DMS53 treated with DMSO at 0.1 percent for 48 hours (cell line): Measurements from ENCODE around the gene NDST1.

Experiments used
- DNase-seq: peaks from one replicate; lab custom pipeline; 2025; ENCODE audit not compliant: unreplicated experiment; lab: John Stamatoyannopoulos, UW

The NDST1 gene

DNA sequence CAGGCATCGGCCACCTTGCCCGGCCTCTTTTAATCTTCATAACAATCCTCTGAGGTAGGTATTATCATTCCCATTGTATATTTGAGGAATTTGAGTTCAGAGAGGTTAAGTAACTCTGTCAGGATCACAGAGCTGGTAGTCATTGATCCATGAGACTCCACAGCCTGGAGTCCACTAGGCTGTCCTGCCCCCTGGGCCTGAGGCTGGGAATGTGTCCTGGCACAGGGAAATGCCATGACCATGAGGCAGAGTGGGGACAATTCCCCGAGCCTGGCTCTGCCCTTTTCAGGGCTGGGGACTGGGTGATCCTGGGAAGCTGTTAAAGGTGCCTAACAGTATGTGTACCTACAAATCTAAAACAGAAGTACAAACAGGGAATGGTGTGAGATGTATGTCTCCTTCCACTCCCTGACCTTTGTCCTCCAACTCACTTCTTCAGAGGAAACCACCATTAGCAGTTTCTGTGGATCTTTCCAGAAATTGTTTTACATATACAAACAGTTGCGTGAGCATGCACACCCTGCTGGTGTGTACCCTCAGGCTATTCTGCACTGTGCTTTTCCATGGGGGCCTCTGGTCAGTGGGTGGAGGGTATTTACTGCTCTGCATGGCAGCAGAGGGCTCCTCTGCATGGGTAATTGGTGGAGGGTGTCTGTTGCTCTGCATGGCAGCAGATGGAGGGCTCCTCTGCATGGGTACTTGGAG is 53.8 kb downstream of the NDST1 start:
- no peak for DNase-seq

DNA sequence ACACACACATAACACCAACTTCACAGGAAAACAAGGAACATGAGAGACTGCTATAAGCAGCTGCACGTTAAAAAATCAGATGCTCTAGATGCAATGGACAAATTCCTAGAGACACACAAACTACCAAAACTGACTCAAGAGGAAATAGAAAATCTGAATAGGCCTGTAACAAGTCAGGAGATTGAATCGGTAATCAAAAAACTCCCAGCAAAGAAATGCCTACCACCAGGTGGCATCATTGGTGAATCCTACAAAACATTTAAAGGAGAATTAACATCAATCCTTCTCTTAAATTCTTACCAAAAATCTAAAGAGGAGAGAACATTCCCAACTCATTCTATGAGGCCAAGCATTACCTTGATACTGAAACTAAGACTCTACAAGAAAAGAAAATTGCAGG is 54.9 kb downstream of the NDST1 start:
- DNase-seq, result peak; percentile 40

GRCh38 chr5:150565868-150566267 is 57.9 kb downstream of the NDST1 start:
- DNase-seq, result no peak

DNA sequence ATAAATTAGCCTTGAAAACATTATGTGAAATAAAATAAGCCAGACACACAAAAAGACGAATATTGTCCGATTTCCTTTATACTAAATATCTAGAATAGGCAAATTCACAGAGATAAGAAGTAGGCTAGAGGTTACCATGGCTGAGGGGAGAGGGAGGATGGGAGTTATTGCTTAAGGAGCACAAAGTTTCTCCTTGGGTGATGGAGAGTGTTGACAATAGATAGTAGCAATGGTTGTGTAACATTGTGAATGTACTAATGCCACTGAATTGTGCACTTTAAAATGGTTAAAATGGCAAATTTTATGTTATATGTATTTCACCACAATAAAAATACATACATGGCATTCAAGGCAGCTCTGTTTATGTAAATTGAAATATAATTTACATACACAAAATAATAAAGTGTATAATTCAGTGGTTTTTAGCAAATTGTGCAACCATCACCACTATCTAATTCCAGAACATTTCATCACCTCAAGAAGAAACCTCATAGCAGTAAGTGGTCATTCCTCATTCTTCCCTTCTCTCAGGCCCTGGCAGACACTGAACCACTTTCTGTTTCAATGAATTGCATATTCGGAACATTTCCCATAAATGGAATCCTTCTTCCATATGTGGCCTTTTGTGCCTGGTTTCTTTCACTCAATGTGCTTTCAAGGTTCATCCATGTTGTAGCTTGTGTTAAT is 59.2 kb downstream of the NDST1 start:
- DNase-seq, result no peak

DNA sequence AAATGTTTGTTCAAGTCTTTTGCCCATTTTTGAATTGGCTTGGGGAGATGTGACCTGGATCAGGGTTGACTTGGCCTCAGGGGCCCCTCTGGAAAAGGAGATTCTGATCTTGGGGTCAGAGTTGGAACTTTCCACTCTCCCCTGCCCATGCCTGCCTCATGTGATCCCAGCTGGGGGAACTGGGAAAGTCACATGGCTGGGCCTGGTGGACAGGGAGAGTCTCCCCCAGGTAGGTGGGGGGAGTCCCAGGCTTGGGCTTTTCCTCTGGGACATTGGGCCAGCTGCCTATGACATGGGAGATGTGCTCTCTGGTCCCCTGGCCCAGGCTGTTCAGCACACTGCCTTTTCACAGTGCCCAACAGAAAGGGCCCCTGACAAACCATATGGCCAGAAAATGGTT is 60.7 kb downstream of the NDST1 start:
- no peak for DNase-seq

DNA sequence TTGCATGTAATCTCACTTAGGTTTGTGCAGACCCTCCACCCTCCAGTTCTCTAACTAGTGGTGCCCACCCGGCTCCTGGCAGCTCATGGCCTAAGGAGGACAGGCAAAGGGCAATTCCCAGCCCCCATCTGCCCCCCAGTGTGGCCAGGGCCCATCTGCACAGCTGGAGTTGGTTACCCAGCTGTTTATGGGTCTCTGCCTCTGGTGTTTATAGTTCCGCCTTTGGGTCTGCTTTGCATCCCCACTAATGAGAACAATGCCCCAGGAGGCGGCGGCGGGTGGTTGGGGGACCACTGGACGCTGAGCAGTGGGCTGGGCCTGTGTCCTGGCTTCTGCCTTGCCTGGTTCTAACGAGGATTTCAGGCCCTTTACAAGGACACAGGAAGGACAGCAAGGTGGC is 62.4 kb downstream of the NDST1 start:
- DNase-seq, result no peak

- DNase-seq, result no peak
These were observed 63.9 kb downstream of the NDST1 start for GRCh38 chr5:150571836-150572235.

- DNase-seq, result no peak
These were observed 65.3 kb downstream of the NDST1 start for GRCh38 chr5:150573216-150573615.

GRCh38 chr5:150573867-150574817 is 66.2 kb downstream of the NDST1 start:
- DNase-seq, result no peak

GRCh38 chr5:150574818-150575547 is 67.1 kb downstream of the NDST1 start:
- DNase-seq, result no peak

DNA sequence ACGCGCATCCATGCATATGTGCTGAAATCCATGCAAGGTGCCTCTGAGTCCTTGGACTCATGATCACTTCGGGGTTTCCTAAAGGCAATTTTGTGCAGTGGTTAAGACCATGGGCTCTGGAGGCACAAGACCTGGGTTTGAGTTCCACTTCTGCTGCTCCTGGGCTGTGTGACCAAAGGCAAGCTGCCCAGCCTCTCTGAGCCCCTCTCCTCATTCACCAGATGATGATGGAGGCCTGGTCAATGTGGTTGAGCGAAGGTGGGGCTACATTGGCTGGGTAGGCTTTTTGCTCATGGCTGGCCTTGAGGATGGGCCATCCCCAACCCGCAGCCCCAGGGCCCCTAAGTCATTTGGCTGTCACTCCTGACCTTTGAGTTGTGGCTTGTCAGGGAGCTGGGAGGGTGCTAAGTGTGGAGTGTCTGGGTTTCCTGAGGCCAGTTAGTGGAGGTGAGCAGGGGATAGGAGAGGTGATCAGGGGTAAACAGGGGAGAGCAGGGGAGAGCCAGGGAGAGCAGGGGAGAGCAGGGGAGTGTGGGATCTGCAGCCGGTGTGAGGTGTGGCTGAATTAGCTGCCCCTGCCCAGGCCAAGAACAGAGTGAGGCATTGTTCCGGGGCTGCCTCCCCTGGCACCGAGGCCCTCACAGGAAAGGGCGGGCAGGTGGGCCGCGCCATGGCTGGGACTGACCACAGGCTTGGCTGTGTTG is 68.0 kb downstream of the NDST1 start:
- DNase-seq, result no peak

DNA sequence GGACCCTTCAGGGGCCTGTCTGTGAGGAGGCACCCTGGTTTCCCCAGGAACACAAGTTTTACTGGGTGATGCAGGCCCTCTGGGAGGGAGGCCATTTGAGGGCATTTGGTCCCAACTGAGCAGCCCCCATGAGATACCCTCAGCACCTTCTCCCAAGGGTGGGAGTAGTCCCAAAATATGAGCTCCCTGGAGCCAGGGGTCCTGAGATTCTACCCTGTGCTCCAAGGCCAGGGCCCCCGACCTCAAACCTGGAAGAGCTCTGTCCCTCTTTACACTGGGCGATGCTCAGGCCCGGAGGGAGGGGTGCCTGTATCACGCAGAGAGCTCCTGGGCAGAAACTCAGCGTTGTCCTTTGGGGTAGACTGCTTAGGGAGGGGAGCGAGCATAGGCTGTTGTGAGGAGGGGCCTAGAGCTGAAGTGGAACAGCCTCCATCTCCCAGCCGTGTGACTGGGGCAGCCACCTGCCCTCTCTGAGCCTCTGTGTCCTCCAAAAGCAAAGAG is 68.6 kb downstream of the NDST1 start:
- DNase-seq, result no peak

DNA sequence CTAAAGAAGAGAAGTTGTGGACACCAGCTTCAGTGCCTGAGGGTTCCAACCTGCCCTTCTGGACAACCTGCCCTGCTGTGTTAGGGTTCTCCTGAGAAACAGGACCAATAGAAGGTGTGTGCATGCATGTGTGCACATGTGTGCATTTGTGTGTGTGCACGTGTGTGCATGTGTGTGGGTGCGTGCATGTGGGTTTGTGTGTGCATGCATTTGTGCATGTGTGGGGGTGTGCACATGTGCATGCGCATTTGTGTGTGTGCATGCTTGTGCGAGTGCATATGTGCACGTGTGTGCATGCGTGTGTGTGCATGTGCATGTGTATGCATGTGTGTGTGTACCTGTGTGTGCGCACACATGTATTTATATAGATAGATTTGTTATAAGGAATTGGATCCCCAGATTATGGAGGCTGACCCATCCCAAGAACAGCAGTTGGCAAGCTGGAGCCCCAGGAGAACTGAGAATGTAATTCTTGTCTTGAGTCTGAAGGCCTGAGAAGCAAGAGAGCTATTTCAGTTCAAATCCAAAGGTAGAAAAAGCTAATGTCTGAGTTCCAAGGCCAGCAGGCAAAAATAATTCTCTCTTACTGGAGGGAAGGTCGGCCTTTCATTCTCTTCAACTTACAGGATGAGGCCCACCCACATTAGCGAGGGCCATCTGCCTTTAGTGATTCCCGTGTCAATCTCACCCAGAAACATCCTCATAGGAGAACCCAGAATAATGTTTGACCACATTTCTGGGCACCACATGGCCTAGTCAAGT is 69.6 kb downstream of the NDST1 start:
- no peak for DNase-seq

GRCh38 chr5:150578781-150579461 is 71.0 kb downstream of the NDST1 start:
- DNase-seq, result no peak

DNA sequence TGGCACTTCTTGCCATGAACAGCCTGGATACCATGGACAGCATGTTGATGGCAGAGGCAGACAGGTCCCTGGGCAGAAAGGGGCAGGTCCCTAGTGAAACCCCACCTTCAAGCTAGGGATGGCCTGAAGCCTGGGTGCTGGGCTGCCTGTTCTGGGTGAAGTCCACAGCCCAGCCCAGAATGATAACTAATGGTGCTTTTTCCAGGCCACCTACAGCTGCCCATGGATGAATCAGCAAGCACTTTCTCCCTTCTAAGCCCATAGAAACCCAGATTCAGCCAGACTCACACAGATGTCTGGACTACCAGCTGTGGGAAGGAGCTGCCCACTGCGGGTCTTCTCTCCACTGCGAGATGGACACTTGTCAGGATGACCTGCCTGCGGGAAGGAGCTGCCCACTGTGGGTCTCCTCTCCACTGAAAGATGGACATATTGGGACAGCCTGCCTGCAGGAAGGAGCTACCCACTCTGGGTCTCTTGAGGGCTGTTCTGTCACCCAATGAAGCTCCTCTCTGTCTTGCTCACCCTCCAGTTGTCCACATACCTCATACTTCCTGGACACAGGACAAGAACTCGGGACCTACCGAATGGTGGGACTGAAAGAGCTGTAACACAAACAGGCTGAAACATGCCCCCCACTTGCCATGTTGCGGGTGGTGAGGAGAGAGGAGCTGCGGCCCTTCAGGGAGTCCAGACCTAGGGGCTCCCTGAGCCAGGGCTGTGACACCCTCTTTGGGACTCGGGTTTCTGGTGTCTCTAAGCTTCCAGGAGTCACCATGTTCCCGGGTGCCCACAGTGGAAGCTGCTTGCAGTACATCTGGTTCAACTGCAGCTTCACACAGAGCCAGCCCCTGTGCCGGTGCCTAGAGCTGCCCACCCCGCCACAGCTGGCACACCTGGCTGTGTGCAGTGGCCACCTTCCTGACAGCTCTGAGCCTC is 71.8 kb downstream of the NDST1 start:
- DNase-seq, result no peak

DNA sequence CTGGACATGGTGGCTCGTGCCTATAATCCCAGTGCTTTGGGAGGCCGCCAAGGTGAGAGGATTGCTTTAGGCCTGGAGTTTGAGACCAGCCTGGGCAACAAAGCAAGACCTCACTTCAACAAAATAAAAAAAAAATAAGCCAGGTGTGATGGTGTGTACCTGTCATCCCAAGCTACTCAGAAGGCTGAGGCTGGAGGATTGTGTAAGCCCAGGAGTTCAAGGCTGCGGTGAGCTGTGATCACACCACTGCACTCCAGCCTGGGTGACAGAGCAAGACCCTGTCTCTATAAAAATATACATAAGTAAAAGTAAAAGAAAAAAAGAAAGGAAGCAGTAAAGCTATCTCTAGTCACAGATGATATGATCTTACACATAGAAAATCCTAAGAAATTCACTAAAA is 73.0 kb downstream of the NDST1 start:
- no peak for DNase-seq

- DNase-seq, result peak; percentile 27
These were observed 74.5 kb downstream of the NDST1 start for GRCh38 chr5:150582241-150583109.
